Neural cell (in vitro differentiated cells): Measurements from ENCODE around the gene CA9. TPM values are rescaled to one million over a fixed set of nuclear protein-coding genes. Genes with fewer than 3 reads are reported as not detected.

Experiments used
- H2AFZ ChIP-seq: fragments of 200-600, 300-800 bp; sonication (generic), shearing (Covaris generic); 2 replicates; pipeline ENCODE4 v1.6.0; 2014; ENCODE audit warnings: low read depth, mild to moderate bottlenecking, antibody characterized with exemption, low read length, moderate library complexity
- H3F3A ChIP-seq: fragments of 200-600 bp; shearing (Covaris generic); 2 replicates; pipeline ENCODE4 v1.6.1; 2016; ENCODE audit warnings: mild to moderate bottlenecking, moderate library complexity, mixed read lengths, antibody characterized with exemption, low read length; ENCODE audit not compliant: insufficient read depth, poor library complexity, severe bottlenecking
- H3K27ac ChIP-seq: fragments of 200-600, 300-800 bp; sonication (generic), shearing (Covaris generic); 2 replicates; pipeline ENCODE4 v1.5.1; 2014; ENCODE audit warnings: mild to moderate bottlenecking, low read length, moderate library complexity
- H3K27me3 ChIP-seq: fragments of 300-800, 200-600 bp; sonication (generic), shearing (Covaris generic); 2 replicates; pipeline ENCODE4 v1.6.0; 2014; ENCODE audit warnings: mild to moderate bottlenecking, low read depth, low read length, moderate library complexity; ENCODE audit not compliant: insufficient read depth
- H3K36me3 ChIP-seq: fragments of 300-800, 200-600 bp; sonication (generic), shearing (Covaris generic); 2 replicates; pipeline ENCODE4 v1.5.1; 2014; ENCODE audit warnings: mild to moderate bottlenecking, antibody characterized with exemption, low read length, moderate library complexity; ENCODE audit not compliant: insufficient read depth
- H3K4me2 ChIP-seq: fragments of 300-800, 200-600 bp; sonication (generic), shearing (Covaris generic); 2 replicates; pipeline ENCODE4 v1.6.0; 2014; ENCODE audit warnings: mild to moderate bottlenecking, low read length
- H3K4me3 ChIP-seq: fragments of 300-800, 200-600 bp; sonication (generic), shearing (Covaris generic); 2 replicates; pipeline ENCODE4 v1.5.1; 2014; ENCODE audit warnings: mild to moderate bottlenecking, low read length, moderate library complexity
- H3K79me2 ChIP-seq: fragments of 200-600 bp; shearing (Covaris generic); replicated peaks from 2 replicates; pipeline ENCODE4 v1.6.0; 2014; ENCODE audit warnings: mild to moderate bottlenecking, low read length, moderate library complexity; ENCODE audit not compliant: insufficient read depth
- H3K9ac ChIP-seq: fragments of 300-800, 200-600 bp; sonication (generic), shearing (Covaris generic); 2 replicates; pipeline ENCODE4 v1.6.1; 2016; ENCODE audit warnings: mild to moderate bottlenecking, low read length, mixed read lengths
- H3K9me2 ChIP-seq: fragments of 200-600 bp; shearing (Covaris generic); 2 replicates; pipeline ENCODE4 v1.6.1; 2016; ENCODE audit warnings: mild to moderate bottlenecking, low read length, mixed read lengths; ENCODE audit not compliant: insufficient read depth
- H3K9me3 ChIP-seq: fragments of 200-600, 300-800 bp; sonication (generic), shearing (Covaris generic); 2 replicates; pipeline ENCODE4 v1.6.1; 2016; ENCODE audit warnings: mild to moderate bottlenecking, mixed run types, low read length, moderate library complexity, mixed read lengths
- H4K20me1 ChIP-seq: fragments of 200-600 bp; shearing (Covaris generic); 2 replicates; pipeline ENCODE4 v1.6.1; 2016; ENCODE audit warnings: mild to moderate bottlenecking, mixed run types; ENCODE audit not compliant: insufficient read depth
- EP300 ChIP-seq: fragments of 450-650 bp; conservative IDR thresholded peaks from 2 replicates; pipeline ENCODE4 v1.6.1; 2014; ENCODE audit warnings: antibody characterized with exemption, mild to moderate bottlenecking, moderate library complexity; ENCODE audit not compliant: poor library complexity, severe bottlenecking
- EZH2 ChIP-seq: fragments of 200-600, 300-800 bp; shearing (Covaris generic), sonication (generic); IDR thresholded peaks from 2 replicates; pipeline ENCODE4 v1.6.1; 2014; ENCODE audit warnings: antibody characterized with exemption, low read length, borderline replicate concordance, mild to moderate bottlenecking; ENCODE audit not compliant: insufficient read depth, poor library complexity, severe bottlenecking
- MXI1 ChIP-seq: fragments of 450-650 bp; conservative IDR thresholded peaks from 2 replicates; pipeline ENCODE4 v1.6.1; 2014; ENCODE audit warnings: antibody characterized with exemption, mild to moderate bottlenecking; ENCODE audit not compliant: poor library complexity, severe bottlenecking
- POLR2AphosphoS5 ChIP-seq: IDR thresholded peaks from 2 replicates; pipeline ENCODE4 v1.6.1; 2012
- RAD21 ChIP-seq: fragments of 450-650 bp; conservative IDR thresholded peaks from 2 replicates; pipeline ENCODE4 v1.6.1; 2014; ENCODE audit warnings: antibody characterized with exemption, mild to moderate bottlenecking, moderate library complexity
- SMC3 ChIP-seq: fragments of 450-650 bp; conservative IDR thresholded peaks from 2 replicates; pipeline ENCODE4 v1.6.1; 2014; ENCODE audit warnings: antibody characterized with exemption, mild to moderate bottlenecking, moderate library complexity; ENCODE audit not compliant: poor library complexity
- TAF1 ChIP-seq: IDR thresholded peaks from 2 replicates; pipeline ENCODE4 v1.6.1; 2012; ENCODE audit warnings: low read depth
- polyA plus RNA-seq: library from polyadenylated mRNA; depleted of rRNA; stranded (reverse); fragments of >200 nt; gene quantifications from 2 replicates; pipeline ENCODE4 v1.2.3, GENCODE V29; 2014
- TF ChIP-seq, protein P1 (sequence below): IDR thresholded peaks from 2 replicates; pipeline ENCODE4 v1.6.1; 2012; ENCODE audit warnings: borderline replicate concordance
- TF ChIP-seq, protein P2 (sequence below): fragments of 450-650 bp; IDR thresholded peaks from 2 replicates; pipeline ENCODE4 v1.5.1; 2014; ENCODE audit warnings: antibody characterized with exemption, mild to moderate bottlenecking, moderate library complexity; ENCODE audit not compliant: poor library complexity, severe bottlenecking

Gene CA9
- polyA plus RNA-seq, 1 donor from 2014 or later, result not detected

DNA sequence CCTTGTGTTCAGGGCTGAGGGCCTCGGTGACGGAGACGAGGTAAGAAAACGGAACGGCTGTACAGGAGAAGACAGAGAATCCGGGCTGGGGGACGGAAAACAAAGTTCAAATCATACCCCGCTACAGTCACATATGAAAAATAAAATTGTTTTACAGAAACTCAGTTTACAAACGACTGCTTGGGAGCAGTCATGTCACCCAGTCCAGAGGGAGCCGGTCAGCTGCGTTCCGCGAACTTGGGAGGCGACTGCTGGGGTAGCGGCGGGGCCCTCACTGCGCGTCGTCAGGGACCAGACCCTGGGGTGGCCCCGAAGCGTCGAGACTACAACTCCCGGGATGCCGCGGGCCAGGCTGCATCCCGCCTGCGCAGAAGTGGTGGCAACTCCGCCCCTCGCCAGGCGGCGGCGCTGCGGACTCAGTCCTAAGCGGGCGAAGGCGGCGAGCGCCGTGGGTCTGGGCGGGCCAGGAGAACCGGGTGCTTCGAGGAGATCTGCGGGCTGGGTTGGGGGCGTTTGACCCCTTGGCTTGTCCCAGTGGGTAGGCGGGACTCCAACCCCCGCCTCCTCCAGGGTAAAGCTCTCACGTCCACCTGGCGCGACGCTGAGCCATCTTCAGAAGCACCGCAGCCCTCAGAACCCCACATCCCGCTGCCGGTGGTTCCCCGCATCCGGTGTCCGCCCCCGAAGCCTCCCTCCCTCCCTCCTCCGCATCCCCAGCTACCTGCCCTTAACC, 27.0 kb upstream of the CA9 start:
- Histone ChIP-seq H3K9me3 (no peaks in the 10 kb centered on the region), H4K20me1 (no peaks in the 10 kb centered on the region), H3K36me3 (no peaks in the 10 kb centered on the region), H3K4me2 (peak overlapping the region; percentile 76), H3K79me2 (no peaks in the 10 kb centered on the region), H3K4me3 (peak overlapping the region; percentile 75), H3F3A (no peaks in the 10 kb centered on the region), H3K9me2 (no peaks in the 10 kb centered on the region), H2AFZ (peak overlapping the region; percentile 85), H3K27me3 (no peaks in the 10 kb centered on the region), H3K9ac (peak overlapping the region; percentile 74), H3K27ac (peak overlapping the region; percentile 51)
- peak; percentile 93 for TF ChIP-seq POLR2AphosphoS5
- peak; percentile 76 for TF ChIP-seq SMC3
- peak; percentile 79 for TF ChIP-seq TAF1
- TF ChIP-seq EZH2, result no peak
- TF ChIP-seq RAD21, result peak; percentile 79
- peak; percentile 58 for TF ChIP-seq MXI1
- TF ChIP-seq, protein P1, sequence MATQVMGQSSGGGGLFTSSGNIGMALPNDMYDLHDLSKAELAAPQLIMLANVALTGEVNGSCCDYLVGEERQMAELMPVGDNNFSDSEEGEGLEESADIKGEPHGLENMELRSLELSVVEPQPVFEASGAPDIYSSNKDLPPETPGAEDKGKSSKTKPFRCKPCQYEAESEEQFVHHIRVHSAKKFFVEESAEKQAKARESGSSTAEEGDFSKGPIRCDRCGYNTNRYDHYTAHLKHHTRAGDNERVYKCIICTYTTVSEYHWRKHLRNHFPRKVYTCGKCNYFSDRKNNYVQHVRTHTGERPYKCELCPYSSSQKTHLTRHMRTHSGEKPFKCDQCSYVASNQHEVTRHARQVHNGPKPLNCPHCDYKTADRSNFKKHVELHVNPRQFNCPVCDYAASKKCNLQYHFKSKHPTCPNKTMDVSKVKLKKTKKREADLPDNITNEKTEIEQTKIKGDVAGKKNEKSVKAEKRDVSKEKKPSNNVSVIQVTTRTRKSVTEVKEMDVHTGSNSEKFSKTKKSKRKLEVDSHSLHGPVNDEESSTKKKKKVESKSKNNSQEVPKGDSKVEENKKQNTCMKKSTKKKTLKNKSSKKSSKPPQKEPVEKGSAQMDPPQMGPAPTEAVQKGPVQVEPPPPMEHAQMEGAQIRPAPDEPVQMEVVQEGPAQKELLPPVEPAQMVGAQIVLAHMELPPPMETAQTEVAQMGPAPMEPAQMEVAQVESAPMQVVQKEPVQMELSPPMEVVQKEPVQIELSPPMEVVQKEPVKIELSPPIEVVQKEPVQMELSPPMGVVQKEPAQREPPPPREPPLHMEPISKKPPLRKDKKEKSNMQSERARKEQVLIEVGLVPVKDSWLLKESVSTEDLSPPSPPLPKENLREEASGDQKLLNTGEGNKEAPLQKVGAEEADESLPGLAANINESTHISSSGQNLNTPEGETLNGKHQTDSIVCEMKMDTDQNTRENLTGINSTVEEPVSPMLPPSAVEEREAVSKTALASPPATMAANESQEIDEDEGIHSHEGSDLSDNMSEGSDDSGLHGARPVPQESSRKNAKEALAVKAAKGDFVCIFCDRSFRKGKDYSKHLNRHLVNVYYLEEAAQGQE, result peak; percentile 56
- TF ChIP-seq, protein P2, sequence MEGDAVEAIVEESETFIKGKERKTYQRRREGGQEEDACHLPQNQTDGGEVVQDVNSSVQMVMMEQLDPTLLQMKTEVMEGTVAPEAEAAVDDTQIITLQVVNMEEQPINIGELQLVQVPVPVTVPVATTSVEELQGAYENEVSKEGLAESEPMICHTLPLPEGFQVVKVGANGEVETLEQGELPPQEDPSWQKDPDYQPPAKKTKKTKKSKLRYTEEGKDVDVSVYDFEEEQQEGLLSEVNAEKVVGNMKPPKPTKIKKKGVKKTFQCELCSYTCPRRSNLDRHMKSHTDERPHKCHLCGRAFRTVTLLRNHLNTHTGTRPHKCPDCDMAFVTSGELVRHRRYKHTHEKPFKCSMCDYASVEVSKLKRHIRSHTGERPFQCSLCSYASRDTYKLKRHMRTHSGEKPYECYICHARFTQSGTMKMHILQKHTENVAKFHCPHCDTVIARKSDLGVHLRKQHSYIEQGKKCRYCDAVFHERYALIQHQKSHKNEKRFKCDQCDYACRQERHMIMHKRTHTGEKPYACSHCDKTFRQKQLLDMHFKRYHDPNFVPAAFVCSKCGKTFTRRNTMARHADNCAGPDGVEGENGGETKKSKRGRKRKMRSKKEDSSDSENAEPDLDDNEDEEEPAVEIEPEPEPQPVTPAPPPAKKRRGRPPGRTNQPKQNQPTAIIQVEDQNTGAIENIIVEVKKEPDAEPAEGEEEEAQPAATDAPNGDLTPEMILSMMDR, result peak; percentile 99
- peak; percentile 16 for TF ChIP-seq EP300

DNA sequence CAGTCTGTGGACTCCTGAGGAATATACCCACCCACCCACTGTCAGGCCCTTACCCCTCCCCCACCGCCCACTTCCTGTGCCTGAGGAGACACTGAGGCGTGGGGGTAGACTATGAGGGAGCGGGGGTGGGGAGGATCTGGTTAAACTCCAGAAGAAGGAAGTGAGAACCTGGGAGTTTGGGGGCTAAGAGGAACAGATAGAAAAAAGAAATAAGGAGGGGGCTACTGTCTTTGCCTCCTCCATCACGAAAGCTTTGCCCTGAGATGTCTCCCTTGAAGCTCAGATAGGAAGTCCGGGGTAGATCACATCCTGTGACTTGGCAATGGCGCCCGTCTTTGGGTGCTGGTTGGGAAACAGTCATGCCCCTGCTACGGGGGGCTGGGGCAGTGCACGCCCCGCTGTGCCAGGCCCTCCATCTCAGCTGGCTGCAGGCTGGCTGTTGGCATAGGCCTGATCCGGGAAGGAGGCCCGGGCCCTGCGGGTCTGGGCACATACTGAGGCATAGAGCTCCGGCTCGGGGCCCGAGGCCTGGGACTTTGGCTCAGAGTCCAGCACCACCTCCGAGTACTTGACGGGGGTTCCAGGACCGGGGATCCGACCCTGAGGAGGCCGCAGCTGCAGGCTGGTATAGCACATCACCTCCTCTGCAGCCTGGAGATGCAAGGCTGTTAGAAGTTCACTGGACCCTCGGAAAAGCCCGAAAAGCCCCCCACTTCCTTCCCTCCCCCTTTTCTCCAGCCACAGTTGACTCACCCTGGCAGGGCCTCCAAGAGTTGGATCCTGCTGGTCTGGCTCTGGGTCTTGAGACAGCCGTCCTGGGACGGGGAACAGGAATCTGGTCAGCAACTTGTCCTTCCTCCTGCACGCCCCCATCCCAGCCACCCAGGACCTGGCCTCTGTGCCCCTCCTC, 24.0 kb upstream of the CA9 start:
- H2AFZ ChIP-seq, result no peak overlapping the region
- no peaks in the 10 kb centered on the region for H3K9me2 ChIP-seq

More for the DNA sequence above, 24.0 kb upstream of the CA9 start:
- TF ChIP-seq MXI1, result no peak
- H3K27me3 ChIP-seq, result no peaks in the 10 kb centered on the region
- no peak overlapping the region for H3K9ac ChIP-seq
- no peaks in the 10 kb centered on the region for H3K9me3 ChIP-seq
- H3F3A ChIP-seq, result no peaks in the 10 kb centered on the region
- H4K20me1 ChIP-seq, result no peaks in the 10 kb centered on the region
- no peak overlapping the region for H3K4me3 ChIP-seq
- no peaks in the 10 kb centered on the region for H3K36me3 ChIP-seq
- H3K4me2 ChIP-seq, result no peak overlapping the region
- no peaks in the 10 kb centered on the region for H3K79me2 ChIP-seq
- no peak overlapping the region for H3K27ac ChIP-seq
